Ectodermal cell (in vitro differentiated cells): ENCODE results near the gene CGB3.
"Not testable (repeated sequence)": the region's sequence is repeated elsewhere in the genome, so short reads cannot be mapped to it uniquely, and the experiment has no call there.

Experiments used
- H3K27ac ChIP-seq: 2 replicates; pipeline ENCODE4 v1.7.0; 2013; ENCODE audit warnings: mild to moderate bottlenecking, low read depth, low read length; ENCODE audit not compliant: insufficient read depth, poor library complexity, severe bottlenecking
- H3K27me3 ChIP-seq: 2 replicates; pipeline ENCODE4 v1.7.0; 2013; ENCODE audit warnings: mild to moderate bottlenecking, low read length; ENCODE audit not compliant: insufficient read depth, control insufficient read depth, poor library complexity, severe bottlenecking
- H3K36me3 ChIP-seq: one replicate; pipeline ENCODE4 v1.7.0; 2013; ENCODE audit warnings: low read length; ENCODE audit not compliant: control insufficient read depth, insufficient read depth
- H3K4me1 ChIP-seq: one replicate; pipeline ENCODE4 v1.7.0; 2013; ENCODE audit warnings: low read length; ENCODE audit not compliant: control insufficient read depth, insufficient read depth
- H3K4me3 ChIP-seq: 2 replicates; pipeline ENCODE4 v1.7.0; 2013; ENCODE audit warnings: low read depth, low read length, control low read depth; ENCODE audit not compliant: insufficient read depth
- H3K9me3 ChIP-seq: 2 replicates; pipeline ENCODE4 v1.7.0; 2013; ENCODE audit warnings: mild to moderate bottlenecking, low read length, moderate library complexity; ENCODE audit not compliant: control insufficient read depth
- WGBS, 2 experiments: methylation state at CpG; one replicate each; pipeline ENCODE4 v1.1.7; 2013; ENCODE audit warnings: missing lambda C conversion rate in 2 of 2; 5-methylcytosine and 5-hydroxymethylcytosine counted together

CGB3 gene

DNA sequence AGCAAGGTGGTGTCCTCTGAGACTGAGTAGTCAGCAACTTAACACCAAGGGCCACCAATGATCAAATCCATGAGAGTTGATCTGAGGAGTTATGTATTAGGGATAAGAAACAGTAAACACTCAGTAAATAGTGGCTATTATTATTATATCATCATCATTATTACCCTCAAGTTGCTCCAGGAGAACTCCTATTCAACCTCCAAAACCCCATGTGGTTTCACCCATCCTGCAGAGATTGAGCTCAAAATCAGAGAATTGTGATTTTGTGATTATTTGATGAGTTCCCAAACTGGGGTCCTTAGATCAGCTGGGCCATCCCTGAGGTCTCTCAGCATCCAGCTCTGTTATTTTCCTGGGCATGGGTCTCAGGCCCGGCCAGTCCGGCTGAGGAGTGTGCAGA is 36.9 kb upstream of the CGB3 start:
- no peak overlapping the region for H3K27ac ChIP-seq
- H3K4me3 ChIP-seq = no peak overlapping the region
- peaks cover 20% of the 10 kb centered on the region for H3K4me1 ChIP-seq
- no peaks in the 10 kb centered on the region for H3K36me3 ChIP-seq
- H3K9me3 ChIP-seq = no peaks in the 10 kb centered on the region
- WGBS, 2 experiments = 92 to 97% methylated on average over 2 of the region's 2 CpGs
- H3K27me3 ChIP-seq = peaks cover 75% of the 10 kb centered on the region

- no peak overlapping the region for H3K27ac ChIP-seq
- no peak overlapping the region for H3K4me3 ChIP-seq
- WGBS, 2 experiments = 91% methylated on average over 9 of the region's 9 CpGs
- H3K36me3 ChIP-seq = no peaks in the 10 kb centered on the region
- no peaks in the 10 kb centered on the region for H3K9me3 ChIP-seq
- H3K27me3 ChIP-seq = peaks cover 69% of the 10 kb centered on the region
- peaks cover 15% of the 10 kb centered on the region for H3K4me1 ChIP-seq
These were observed 34.9 kb upstream of the CGB3 start for GRCh38 chr19:49059053-49059452.

- H3K4me3 ChIP-seq = no peak overlapping the region
- 79 to 80% methylated on average over 10 of the region's 10 CpGs for WGBS, 2 experiments
- H3K36me3 ChIP-seq = no peaks in the 10 kb centered on the region
- peaks cover 12% of the 10 kb centered on the region for H3K4me1 ChIP-seq
- H3K27me3 ChIP-seq = peaks cover 66% of the 10 kb centered on the region
- H3K9me3 ChIP-seq = no peaks in the 10 kb centered on the region
- H3K27ac ChIP-seq = no peak overlapping the region
These were observed 34.4 kb upstream of the CGB3 start for GRCh38 chr19:49058562-49058961.

- Histone ChIP-seq H3K4me1 (peaks cover 12% of the 10 kb centered on the region), H3K27me3 (peaks cover 66% of the 10 kb centered on the region), H3K4me3 (peak within 1 kb of the TSS; percentile 36), H3K9me3 (no peaks in the 10 kb centered on the region), H3K36me3 (no peaks in the 10 kb centered on the region), H3K27ac (no peak within 1 kb of the TSS)
- WGBS, 2 experiments = 15 to 16% methylated on average over 38 of the region's 38 CpGs
These were observed 33.6 kb upstream of the CGB3 start, which contains the start of gene CGB7 for GRCh38 chr19:49057636-49058234. Gene CGB7, minus strand, starts transcription at chr19:49057749. Its CDS starts 2,374 bp downstream, at chr19:49055375.

- 14% methylated on average over 34 of the region's 34 CpGs for WGBS, 2 experiments
- not testable (repeated sequence) for H3K27ac ChIP-seq
These were observed 32.9 kb upstream of the CGB3 start for GRCh38 chr19:49056902-49057596.

GRCh38 chr19:49056101-49056901 is 32.2 kb upstream of the CGB3 start:
- Histone ChIP-seq H3K4me1 (peaks cover 12% of the 10 kb centered on the region), H3K9me3 (no peaks in the 10 kb centered on the region), H3K27ac (no peak overlapping the region), H3K36me3 (no peaks in the 10 kb centered on the region), H3K27me3 (peaks cover 63% of the 10 kb centered on the region), H3K4me3 (peak overlapping the region; percentile 36)
- WGBS, 2 experiments = 2% methylated on average over 63 of the region's 63 CpGs

More at GRCh38 chr19:49056902-49057596, 32.9 kb upstream of the CGB3 start:
- Histone ChIP-seq H3K4me1 (peaks cover 12% of the 10 kb centered on the region), H3K4me3 (peak overlapping the region; percentile 36), H3K27me3 (peaks cover 66% of the 10 kb centered on the region)
- not testable (repeated sequence) for H3K36me3 ChIP-seq, H3K9me3 ChIP-seq

DNA sequence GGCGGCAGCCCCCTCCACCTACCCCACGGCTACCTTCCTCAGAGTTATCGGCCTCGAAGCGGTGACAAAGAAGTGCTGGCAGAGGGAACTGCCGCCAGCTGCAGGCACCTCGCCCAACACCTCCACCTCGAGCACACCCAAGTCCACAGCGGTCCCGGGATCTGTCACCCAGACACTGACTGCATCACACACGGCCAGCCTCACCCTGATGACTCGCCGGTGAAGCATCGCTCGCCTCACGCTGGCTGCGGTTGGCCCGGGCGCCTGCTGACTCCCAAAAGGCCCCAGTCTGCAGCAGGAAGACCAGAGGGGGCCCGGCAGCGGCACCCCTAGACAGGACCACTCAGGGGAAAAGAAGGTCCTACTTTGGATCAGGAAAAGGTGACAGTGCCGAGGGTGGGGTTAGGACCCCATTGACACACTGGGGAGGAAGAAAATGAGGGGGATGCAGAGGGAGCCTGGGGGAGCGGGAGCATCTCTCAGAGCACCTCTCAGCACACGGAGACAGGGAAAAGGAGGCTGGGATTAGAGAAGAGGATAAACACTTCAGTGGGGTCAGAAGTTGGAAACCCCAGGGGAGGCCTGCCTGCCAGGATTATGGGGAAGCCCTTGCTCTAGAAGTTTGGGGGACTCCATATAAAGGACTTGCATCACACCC is 26.4 kb upstream of the CGB3 start:
- WGBS, 2 experiments = 82 to 84% methylated on average over 24 of the region's 24 CpGs

GRCh38 chr19:49049834-49050233 is 25.7 kb upstream of the CGB3 start:
- H3K9me3 ChIP-seq, H3K27me3 ChIP-seq, H3K27ac ChIP-seq, H3K4me1 ChIP-seq, H3K4me3 ChIP-seq, H3K36me3 ChIP-seq: not testable (repeated sequence)
- 65% methylated on average over 2 of the region's 4 CpGs; no CpG with 5 or more reads in 1 of the 2 experiments for WGBS, 2 experiments

More for the DNA sequence above, 26.4 kb upstream of the CGB3 start:
- H3K4me3 ChIP-seq, H3K27ac ChIP-seq, H3K4me1 ChIP-seq, H3K27me3 ChIP-seq, H3K36me3 ChIP-seq, H3K9me3 ChIP-seq: not testable (repeated sequence)

GRCh38 chr19:49049011-49049410 is 24.9 kb upstream of the CGB3 start, which contains the start of gene CGB8:
Gene CGB8, minus strand, starts transcription at chr19:49049111. Its CDS starts 372 bp downstream, at chr19:49048739.
- H3K4me1 ChIP-seq, H3K4me3 ChIP-seq, H3K27me3 ChIP-seq, H3K9me3 ChIP-seq, H3K36me3 ChIP-seq, H3K27ac ChIP-seq: not testable (repeated sequence)
- WGBS, 2 experiments = 79 to 83% methylated on average over 10 of the region's 12 CpGs

- H3K36me3 ChIP-seq, H3K27me3 ChIP-seq, H3K4me3 ChIP-seq, H3K27ac ChIP-seq, H3K9me3 ChIP-seq, H3K4me1 ChIP-seq: not testable (repeated sequence)
- 84 to 86% methylated on average over 14 to 15 of the region's 15 CpGs for WGBS, 2 experiments
These were observed 19.4 kb upstream of the CGB3 start, which contains the start of gene CGB5 for GRCh38 chr19:49043548-49043947. Gene CGB5, plus strand, starts transcription at chr19:49043848. Its CDS starts 362 bp downstream, at chr19:49044210.
